Endodermal cell (in vitro differentiated cells): ENCODE measurements around the gene TRMT2A. TPM values are rescaled to one million over a fixed set of nuclear protein-coding genes. Genes with fewer than 3 reads are reported as not detected.
A peak's percentile ranks its signal among the peaks of the same experiment; 100 is the strongest.

Experiments
- DNase-seq: peaks from one replicate; pipeline ENCODE4 v3.0.0-alpha.2; 2017
- H3K27ac ChIP-seq: 2 replicates; pipeline ENCODE4 v1.5.1; 2013; ENCODE audit warnings: mild to moderate bottlenecking, low read depth, low read length, moderate library complexity
- H3K27me3 ChIP-seq: 2 replicates; pipeline ENCODE4 v1.6.1; 2013; ENCODE audit warnings: mild to moderate bottlenecking, low read length, moderate library complexity; ENCODE audit not compliant: insufficient read depth, control insufficient read depth, poor library complexity, severe bottlenecking
- H3K36me3 ChIP-seq: 2 replicates; pipeline ENCODE4 v1.7.0; 2013; ENCODE audit warnings: mild to moderate bottlenecking, low read length, moderate library complexity; ENCODE audit not compliant: control insufficient read depth, insufficient read depth
- H3K4me1 ChIP-seq: one replicate; pipeline ENCODE4 v1.7.0; 2013; ENCODE audit warnings: low read length; ENCODE audit not compliant: control insufficient read depth, insufficient read depth
- H3K4me3 ChIP-seq: 2 replicates; pipeline ENCODE4 v1.5.1; 2013; ENCODE audit warnings: mild to moderate bottlenecking, low read length, moderate library complexity
- H3K9ac ChIP-seq: 2 replicates; pipeline ENCODE4 v1.6.1; 2013; ENCODE audit warnings: mild to moderate bottlenecking, low read length, moderate library complexity; ENCODE audit not compliant: poor library complexity, severe bottlenecking; ENCODE audit errors: extremely low read depth
- H3K9me3 ChIP-seq: 2 replicates; pipeline ENCODE4 v1.6.1; 2013; ENCODE audit warnings: mild to moderate bottlenecking, low read length, moderate library complexity; ENCODE audit not compliant: control insufficient read depth
- H3K27ac Mint-ChIP-seq: 2 replicates; pipeline ENCODE4 v1.8.0; 2020; ENCODE audit warnings: mixed read lengths
- H3K27me3 Mint-ChIP-seq: 2 replicates; pipeline ENCODE4 v1.8.0; 2021; ENCODE audit warnings: mild to moderate bottlenecking, mixed read lengths; ENCODE audit not compliant: insufficient read depth
- H3K36me3 Mint-ChIP-seq: 2 replicates; pipeline ENCODE4 v1.8.0; 2020; ENCODE audit warnings: low read depth, mixed read lengths
- H3K4me1 Mint-ChIP-seq: 2 replicates; pipeline ENCODE4 v1.8.0; 2020; ENCODE audit warnings: mixed read lengths
- H3K4me3 Mint-ChIP-seq: 2 replicates; pipeline ENCODE4 v1.8.0; 2020; ENCODE audit warnings: mild to moderate bottlenecking, moderate library complexity, mixed read lengths
- H3K9me3 Mint-ChIP-seq: 2 replicates; pipeline ENCODE4 v1.8.0; 2020; ENCODE audit warnings: mild to moderate bottlenecking, mixed read lengths
- CTCF ChIP-seq: fragments of 200-600 bp; sonication (generic); conservative IDR thresholded peaks from 2 replicates; pipeline ENCODE4 v1.5.0; 2021; ENCODE audit warnings: antibody characterized with exemption, mild to moderate bottlenecking
- WGBS, 2 experiments: methylation state at CpG; one replicate each; pipeline versions ENCODE4 v1.1.5 to v1.1.7; 2013; ENCODE audit warnings: missing lambda C conversion rate in 2 of 2, mixed read lengths in 1 of 2; ENCODE audit not compliant: insufficient coverage in 1 of 2, insufficient read length in 1 of 2; 5-methylcytosine and 5-hydroxymethylcytosine counted together
- total RNA-seq, 2 donors: library from RNA; stranded (reverse); fragmentation: NEBNext Ultra II Directional in 1 of 2; extraction: Animal tissue kit (Norgen Biotek cat#: 25700) in 1 of 2; gene quantifications; 2 replicates in 1 of 2; 3 replicates in 1 of 2; pipeline ENCODE4 v1.2.1, GENCODE V29; 2021

Gene TRMT2A
- total RNA-seq, 2 donors from 2014 or later = 45.6 to 55.2 TPM

GRCh38 chr22:20116376-20116950 is 563 bp downstream of the TRMT2A start:
- H3K9me3 Mint-ChIP-seq = no peaks in the 10 kb centered on the region
- Histone ChIP-seq H3K4me3 (peak overlapping the region; percentile 88), H3K9ac (peak overlapping the region; percentile 86), H3K27me3 (no peaks in the 10 kb centered on the region), H3K4me1 (peaks cover 7% of the 10 kb centered on the region), H3K27ac (peak overlapping the region; percentile 88), H3K36me3 (peaks cover 51% of the 10 kb centered on the region), H3K9me3 (no peaks in the 10 kb centered on the region)
- 19 to 71% methylated on average over 3 to 27 of the region's 27 CpGs for WGBS, 2 experiments
- H3K4me1 Mint-ChIP-seq = peaks cover 5% of the 10 kb centered on the region
- H3K36me3 Mint-ChIP-seq = peaks cover 37% of the 10 kb centered on the region
- peak overlapping the region; percentile 94 for H3K27ac Mint-ChIP-seq
- DNase-seq = no peak
- no peaks in the 10 kb centered on the region for H3K27me3 Mint-ChIP-seq
- H3K4me3 Mint-ChIP-seq = peak overlapping the region; percentile 89
- TF ChIP-seq CTCF = no peak

GRCh38 chr22:20115691-20116375 is 1.2 kb downstream of the TRMT2A start, which contains the start of gene RANBP1:
RANBP1 (plus strand) TSS chr22:20116104; CDS start chr22:20116185, 81 bp downstream.
- Histone ChIP-seq H3K27me3 (no peaks in the 10 kb centered on the region), H3K9ac (peak within 1 kb of the TSS; percentile 86), H3K9me3 (no peaks in the 10 kb centered on the region), H3K4me1 (peaks cover 7% of the 10 kb centered on the region), H3K4me3 (peak within 1 kb of the TSS; percentile 88), H3K27ac (peak within 1 kb of the TSS; percentile 88), H3K36me3 (peaks cover 47% of the 10 kb centered on the region)
- peaks cover 38% of the 10 kb centered on the region for H3K36me3 Mint-ChIP-seq
- peak within 1 kb of the TSS; percentile 89 for H3K4me3 Mint-ChIP-seq
- H3K27ac Mint-ChIP-seq = peak within 1 kb of the TSS; percentile 94
- no peaks in the 10 kb centered on the region for H3K27me3 Mint-ChIP-seq
- no peak for TF ChIP-seq CTCF
- DNase-seq = no peak
- WGBS, 2 experiments = 90 to 91% methylated on average over 30 of the region's 30 CpGs
- H3K4me1 Mint-ChIP-seq = peaks cover 5% of the 10 kb centered on the region
- no peaks in the 10 kb centered on the region for H3K9me3 Mint-ChIP-seq

- Histone ChIP-seq H3K27me3 (no peaks in the 10 kb centered on the region), H3K4me1 (peaks cover 7% of the 10 kb centered on the region), H3K36me3 (peaks cover 47% of the 10 kb centered on the region), H3K9me3 (no peaks in the 10 kb centered on the region), H3K9ac (no peak overlapping the region), H3K27ac (no peak overlapping the region), H3K4me3 (no peak overlapping the region)
- TF ChIP-seq CTCF = no peak
- Mint-ChIP-seq H3K4me1 (peaks cover 5% of the 10 kb centered on the region), H3K4me3 (peak overlapping the region; percentile 89), H3K9me3 (no peaks in the 10 kb centered on the region), H3K27ac (peak overlapping the region; percentile 72), H3K27me3 (no peaks in the 10 kb centered on the region), H3K36me3 (peaks cover 35% of the 10 kb centered on the region)
- no peak for DNase-seq
- WGBS, 2 experiments = 93 to 94% methylated on average over 24 to 36 of the region's 36 CpGs
These were observed 2.2 kb downstream of the TRMT2A start for GRCh38 chr22:20114506-20115475.
